HG03139 (cell line): ENCODE results near the gene BMP2K.

Source experiments
- ATAC-seq: cut with Tn5 transposase; IDR thresholded peaks from one replicate; pipeline ENCODE4 v1.9.1; 2021; ENCODE audit not compliant: unreplicated experiment

Gene BMP2K

GRCh38 chr4:78923464-78924312 is 147.5 kb downstream of the BMP2K start:
- no peak for ATAC-seq

GRCh38 chr4:78926826-78927225 is 150.7 kb downstream of the BMP2K start:
- ATAC-seq = no peak

GRCh38 chr4:78928835-78929234 is 152.7 kb downstream of the BMP2K start:
- no peak for ATAC-seq

GRCh38 chr4:78930016-78930629 is 154.0 kb downstream of the BMP2K start:
- no peak for ATAC-seq

GRCh38 chr4:78936989-78937388 is 160.8 kb downstream of the BMP2K start:
- no peak for ATAC-seq

GRCh38 chr4:78937837-78938236 is 161.7 kb downstream of the BMP2K start:
- ATAC-seq = no peak

GRCh38 chr4:78938474-78938867 is 162.3 kb downstream of the BMP2K start:
- ATAC-seq = no peak

- ATAC-seq = peak; percentile 97
Measured at GRCh38 chr4:78938868-78939666, 162.9 kb downstream of the BMP2K start, which contains the start of gene PAQR3. Gene PAQR3, minus strand, starts transcription at chr4:78939438. Its CDS starts 214 bp downstream, at chr4:78939224.

GRCh38 chr4:78939667-78940008 is 163.5 kb downstream of the BMP2K start:
- peak; percentile 13 for ATAC-seq

GRCh38 chr4:78940752-78941151 is 164.6 kb downstream of the BMP2K start:
- no peak for ATAC-seq

- ATAC-seq = no peak
Measured at GRCh38 chr4:78944381-78944780, 168.2 kb downstream of the BMP2K start.

- ATAC-seq = no peak
Measured at GRCh38 chr4:78945651-78946179, 169.6 kb downstream of the BMP2K start.

GRCh38 chr4:78949735-78950134 is 173.6 kb downstream of the BMP2K start:
- ATAC-seq = no peak

GRCh38 chr4:78951862-78952472 is 175.8 kb downstream of the BMP2K start:
- ATAC-seq = peak; percentile 69

- no peak for ATAC-seq
Measured at GRCh38 chr4:78953231-78953630, 177.1 kb downstream of the BMP2K start.

- no peak for ATAC-seq
Measured at GRCh38 chr4:78953769-78954666, 177.9 kb downstream of the BMP2K start.

- no peak for ATAC-seq
Measured at GRCh38 chr4:78956975-78957374, 180.8 kb downstream of the BMP2K start.

GRCh38 chr4:78960926-78961325 is 184.8 kb downstream of the BMP2K start:
- ATAC-seq = no peak
